Astrocyte of the cerebellum (primary cell): ENCODE data around the gene BAAT.

Experiments used
- DNase-seq: peaks from one replicate; pipeline ENCODE4 v3.0.0-alpha.2; 2011; ENCODE audit warnings: low read depth
- H3K4me3 ChIP-seq: 2 replicates; pipeline ENCODE4 v1.5.1; 2011; ENCODE audit warnings: mild to moderate bottlenecking, low read depth, low read length, moderate library complexity
- in situ Hi-C: cut with HindIII; loops from 2 replicates; pipeline ENCODE4 v1.10.0; 2017; ENCODE audit warnings: low sequenced_read_pairs
- TF ChIP-seq, protein P1 (sequence below): IDR thresholded peaks from 2 replicates; pipeline ENCODE4 v1.5.1; 2012; ENCODE audit warnings: low read length, low read depth, moderate library complexity, mild to moderate bottlenecking; ENCODE audit errors: missing control alignments

Gene BAAT

GRCh38 chr9:101376111-101376848, 8.5 kb downstream of the BAAT start:
- in situ Hi-C loops: no loop called here
- TF ChIP-seq, protein P1, sequence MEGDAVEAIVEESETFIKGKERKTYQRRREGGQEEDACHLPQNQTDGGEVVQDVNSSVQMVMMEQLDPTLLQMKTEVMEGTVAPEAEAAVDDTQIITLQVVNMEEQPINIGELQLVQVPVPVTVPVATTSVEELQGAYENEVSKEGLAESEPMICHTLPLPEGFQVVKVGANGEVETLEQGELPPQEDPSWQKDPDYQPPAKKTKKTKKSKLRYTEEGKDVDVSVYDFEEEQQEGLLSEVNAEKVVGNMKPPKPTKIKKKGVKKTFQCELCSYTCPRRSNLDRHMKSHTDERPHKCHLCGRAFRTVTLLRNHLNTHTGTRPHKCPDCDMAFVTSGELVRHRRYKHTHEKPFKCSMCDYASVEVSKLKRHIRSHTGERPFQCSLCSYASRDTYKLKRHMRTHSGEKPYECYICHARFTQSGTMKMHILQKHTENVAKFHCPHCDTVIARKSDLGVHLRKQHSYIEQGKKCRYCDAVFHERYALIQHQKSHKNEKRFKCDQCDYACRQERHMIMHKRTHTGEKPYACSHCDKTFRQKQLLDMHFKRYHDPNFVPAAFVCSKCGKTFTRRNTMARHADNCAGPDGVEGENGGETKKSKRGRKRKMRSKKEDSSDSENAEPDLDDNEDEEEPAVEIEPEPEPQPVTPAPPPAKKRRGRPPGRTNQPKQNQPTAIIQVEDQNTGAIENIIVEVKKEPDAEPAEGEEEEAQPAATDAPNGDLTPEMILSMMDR: no peak
- no peak overlapping the region for H3K4me3 ChIP-seq
- no peak for DNase-seq

DNA sequence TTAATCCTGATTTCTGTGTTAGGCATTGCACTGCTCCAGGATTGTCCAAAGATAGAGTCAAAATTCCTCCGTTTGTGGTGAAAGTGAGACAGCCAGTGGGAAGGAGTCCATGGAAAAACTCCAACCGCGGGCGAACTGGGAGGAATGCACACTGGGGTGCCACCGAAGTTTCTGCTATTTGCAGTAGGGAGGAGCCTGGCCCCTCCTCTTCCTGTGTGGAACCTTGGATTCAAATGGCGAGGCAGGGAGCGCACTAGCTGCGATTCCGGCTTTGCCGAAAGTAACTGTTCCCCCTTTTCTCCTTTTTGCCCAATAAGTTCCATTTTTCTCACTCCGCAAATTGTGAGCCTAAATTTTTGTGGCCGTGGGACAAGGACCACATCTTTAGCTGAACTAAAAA, 9.3 kb downstream of the BAAT start:
- in situ Hi-C loops: no loop called here
- no peak overlapping the region for H3K4me3 ChIP-seq
- TF ChIP-seq, protein P1: no peak
- DNase-seq: no peak

- in situ Hi-C loops: no loop called here
- DNase-seq: no peak
- TF ChIP-seq, protein P1: no peak
Observed at GRCh38 chr9:101372327-101373118, 12.3 kb downstream of the BAAT start.

DNA sequence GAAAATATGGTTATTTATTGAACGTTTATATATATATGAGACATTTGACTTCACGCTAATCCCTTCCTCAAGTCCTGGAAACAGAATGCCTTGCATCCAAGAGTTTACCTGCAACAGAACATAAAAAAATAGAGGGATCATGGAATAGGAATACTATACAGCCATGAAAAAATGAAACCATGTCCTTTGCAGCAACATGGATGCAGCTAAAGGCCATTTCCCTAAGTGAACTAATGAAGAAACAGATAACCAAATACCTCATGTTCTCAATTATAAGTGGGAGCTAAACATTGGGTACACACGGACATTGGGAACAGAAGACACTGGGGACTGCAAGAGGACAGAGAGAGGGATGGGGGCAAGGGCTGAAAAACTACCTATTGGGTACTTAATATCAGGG, 13.0 kb downstream of the BAAT start:
- H3K4me3 ChIP-seq: no peak overlapping the region
- DNase-seq: no peak
- TF ChIP-seq, protein P1: no peak
- in situ Hi-C loops: no loop called here

More at GRCh38 chr9:101372327-101373118, 12.3 kb downstream of the BAAT start:
- no peak overlapping the region for H3K4me3 ChIP-seq

- in situ Hi-C loops: no loop called here
- no peak overlapping the region for H3K4me3 ChIP-seq
- TF ChIP-seq, protein P1: no peak
- DNase-seq: no peak
Observed at GRCh38 chr9:101369884-101370531, 14.8 kb downstream of the BAAT start.

DNA sequence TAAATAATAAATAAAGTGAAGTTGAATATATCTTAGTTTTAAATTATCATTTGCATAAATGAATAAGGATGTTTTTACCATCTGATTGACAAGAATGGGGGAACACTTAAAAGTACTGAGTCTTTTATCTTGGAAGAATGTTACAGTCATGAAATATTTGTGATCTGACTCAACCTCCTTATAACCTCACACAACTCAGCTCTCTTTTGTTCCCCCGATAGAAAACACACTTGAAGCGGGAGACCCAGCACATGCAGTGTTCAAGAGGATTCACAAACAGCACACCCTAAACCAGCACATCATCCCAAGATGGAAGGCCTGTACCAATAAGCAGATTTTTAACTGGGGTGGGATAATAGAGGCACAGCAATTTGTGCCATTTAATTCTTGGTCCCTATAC, 15.5 kb downstream of the BAAT start:
- DNase-seq: peak; percentile 33
- in situ Hi-C loops: no loop called here
- TF ChIP-seq, protein P1: no peak
- no peak overlapping the region for H3K4me3 ChIP-seq
